H1 (cell line): Measurements from ENCODE around the gene RALGAPA1.

Experiments
- CBX5 ChIP-seq: fragments of 300-800, 300-1000 bp; sonication (generic); IDR thresholded peaks from 2 replicates; pipeline ENCODE4 v1.7.1; 2016; ENCODE audit warnings: antibody characterized with exemption, low read length, low read depth
- CTCF ChIP-seq, 3 experiments: IDR thresholded peaks; 1 replicate in 2 of 3; 2 replicates in 1 of 3; pipeline versions ENCODE4 v1.5.1 to v1.6.1; 2011; ENCODE audit warnings: low read length in 3 of 3, mild to moderate bottlenecking in 3 of 3, inconsistent platforms in 2 of 3, low read depth in 1 of 3, moderate library complexity in 1 of 3; ENCODE audit not compliant: insufficient read depth in 1 of 3; ENCODE audit errors: control extremely low read depth in 1 of 3
- EP300 ChIP-seq, 2 experiments: IDR thresholded peaks; 1 replicate in 1 of 2; 2 replicates in 1 of 2; pipeline ENCODE4 v1.6.1; 2011 to 2012; ENCODE audit warnings: low read depth in 2 of 2, low read length in 2 of 2, mild to moderate bottlenecking in 2 of 2, borderline replicate concordance in 1 of 2, inconsistent platforms in 1 of 2, moderate library complexity in 1 of 2
- JUN ChIP-seq: IDR thresholded peaks from 2 replicates; pipeline ENCODE4 v1.6.1; 2011; ENCODE audit warnings: low read depth, mild to moderate bottlenecking, improper control_type of control experiment, low read length
- POLR2A ChIP-seq, 2 experiments: IDR thresholded peaks; 1 replicate in 1 of 2; 2 replicates in 1 of 2; pipeline ENCODE4 v1.6.1; 2011; ENCODE audit warnings: low read depth in 2 of 2, low read length in 2 of 2, mild to moderate bottlenecking in 2 of 2; ENCODE audit errors: control extremely low read depth in 1 of 2
- POLR2AphosphoS5 ChIP-seq: IDR thresholded peaks from 2 replicates; pipeline ENCODE4 v1.6.1; 2011; ENCODE audit warnings: low read depth, low read length
- POU5F1 ChIP-seq: IDR thresholded peaks from 2 replicates; pipeline ENCODE4 v1.6.1; 2011; ENCODE audit warnings: low read depth, mild to moderate bottlenecking, low read length, moderate library complexity
- SP2 ChIP-seq: IDR thresholded peaks from 2 replicates; pipeline ENCODE4 v1.6.1; 2012; ENCODE audit warnings: mild to moderate bottlenecking, low read length, inconsistent platforms

- TF ChIP-seq EP300 (IDR thresholded peaks at IDR 0.05; ENCODE audit: borderline replicate concordance in 1 of 2, low read depth in 2 of 2, low read length in 2 of 2) (no peak), CTCF (IDR thresholded peaks at IDR 0.05; ENCODE audit: control extremely low read depth in 1 of 3, insufficient read depth in 1 of 3, low read depth in 1 of 3, low read length in 3 of 3) (no peak), POLR2AphosphoS5 (no peak), SP2 (no peak), CBX5 (no peak), POU5F1 (no peak), JUN (no peak), POLR2A (IDR thresholded peaks at IDR 0.05; ENCODE audit: control extremely low read depth in 1 of 2, low read depth in 2 of 2, low read length in 2 of 2) (no peak)
Observed at GRCh38 chr14:35689000-35689460, 120.1 kb downstream of the RALGAPA1 start.
